Breast epithelium (tissue), 4 donors: ENCODE results near the gene TCF4. TPM values are rescaled to one million over a fixed set of nuclear protein-coding genes. Genes with fewer than 3 reads are reported as not detected.

Experiments used
- DNase-seq, 2 donors: peaks; one replicate each; pipeline ENCODE4 v3.0.0-alpha.2; 2019; ENCODE audit warnings: low spot score in 2 of 2
- H3K27ac ChIP-seq, 2 donors: fragments of 200-600 bp; sonication (generic) in 1 of 2; one replicate each; pipeline ENCODE4 v1.5.1; 2016 to 2019; ENCODE audit warnings: mild to moderate bottlenecking in 1 of 2
- H3K27me3 ChIP-seq, 2 donors: fragments of 200-600 bp; sonication (generic) in 1 of 2; one replicate each; pipeline versions ENCODE4 v1.5.1 to v1.6.0; 2017 to 2019; ENCODE audit warnings: control low read depth in 1 of 2, mild to moderate bottlenecking in 1 of 2
- H3K36me3 ChIP-seq: fragments of 200-600 bp; one replicate; pipeline ENCODE4 v1.5.1; 2019
- H3K4me1 ChIP-seq, 2 donors: fragments of 200-600 bp; sonication (generic); one replicate each; pipeline ENCODE4 v1.5.1; 2016 to 2019; ENCODE audit warnings: control low read depth in 1 of 2
- H3K4me3 ChIP-seq, 3 donors: fragments of 200-600 bp; sonication (generic); 1 replicate in 2 of 3; 2 replicates in 1 of 3; pipeline ENCODE4 v1.5.1; 2016 to 2019; ENCODE audit warnings: mild to moderate bottlenecking in 3 of 3, moderate library complexity in 2 of 3
- H3K9me3 ChIP-seq, 2 donors: fragments of 200-600 bp; sonication (generic) in 1 of 2; one replicate each; pipeline ENCODE4 v1.5.1; 2016 to 2019; ENCODE audit warnings: control low read depth in 1 of 2
- POLR2A ChIP-seq: fragments of 450-650 bp; IDR thresholded peaks from one replicate; pipeline ENCODE4 v1.6.1; 2016; ENCODE audit warnings: antibody characterized with exemption, mild to moderate bottlenecking, moderate library complexity
- POLR2AphosphoS5 ChIP-seq, 3 donors: sonication (generic); formaldehyde crosslinking; IDR thresholded peaks; one replicate each; pipeline ENCODE4 v1.6.1; 2017; ENCODE audit warnings: antibody characterized with exemption in 3 of 3
- intact Hi-C: fragments of 100-400 bp; cut with DNase I; formaldehyde crosslinking; loops from one replicate; pipeline ENCODE4 v1.15.1; 2023; ENCODE audit warnings: low total_unique reads
- total RNA-seq, 3 donors: library from RNA; depleted of rRNA; stranded (reverse); fragments of >200 nt; gene quantifications; one replicate each; pipeline ENCODE4 v1.1.0, GENCODE V29; 2016
- TF ChIP-seq, protein P1 (sequence below), 3 donors: fragments of 450-650 bp; IDR thresholded peaks; one replicate each; pipeline ENCODE4 v1.5.1; 2016 to 2017; ENCODE audit warnings: antibody characterized with exemption in 3 of 3, mild to moderate bottlenecking in 3 of 3, moderate library complexity in 3 of 3

TCF4 gene
- total RNA-seq, 3 donors from 2014 or later = 79.6 to 133 (median 114) TPM

DNA sequence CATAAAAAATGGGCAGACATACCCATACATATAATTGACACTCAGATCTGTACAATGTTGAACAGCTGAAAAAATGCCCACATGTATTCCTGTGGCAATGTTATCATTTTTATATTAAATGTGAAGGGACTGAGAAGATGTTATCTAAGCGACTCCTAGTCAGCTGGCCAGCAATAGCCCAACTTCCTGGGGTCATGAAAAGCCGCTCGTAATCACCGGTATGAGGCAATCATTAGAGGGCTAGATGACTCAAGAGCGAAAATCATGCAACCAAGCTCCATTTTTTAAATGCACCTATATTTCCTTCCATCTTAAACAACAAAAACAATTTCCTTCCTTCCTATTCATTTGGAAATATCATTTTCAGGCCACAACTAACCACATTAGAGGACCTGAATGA, 354.1 kb downstream of the TCF4 start:
- Histone ChIP-seq H3K4me3 (no peak overlapping the region), H3K27me3 (no peaks in the 10 kb centered on the region), H3K9me3 (no peaks in the 10 kb centered on the region), H3K36me3 (no peaks in the 10 kb centered on the region), H3K27ac (no peak overlapping the region), H3K4me1 (no peaks in the 10 kb centered on the region)
- DNase-seq = no peak
- intact Hi-C loops = no loop called here
- TF ChIP-seq, protein P1, sequence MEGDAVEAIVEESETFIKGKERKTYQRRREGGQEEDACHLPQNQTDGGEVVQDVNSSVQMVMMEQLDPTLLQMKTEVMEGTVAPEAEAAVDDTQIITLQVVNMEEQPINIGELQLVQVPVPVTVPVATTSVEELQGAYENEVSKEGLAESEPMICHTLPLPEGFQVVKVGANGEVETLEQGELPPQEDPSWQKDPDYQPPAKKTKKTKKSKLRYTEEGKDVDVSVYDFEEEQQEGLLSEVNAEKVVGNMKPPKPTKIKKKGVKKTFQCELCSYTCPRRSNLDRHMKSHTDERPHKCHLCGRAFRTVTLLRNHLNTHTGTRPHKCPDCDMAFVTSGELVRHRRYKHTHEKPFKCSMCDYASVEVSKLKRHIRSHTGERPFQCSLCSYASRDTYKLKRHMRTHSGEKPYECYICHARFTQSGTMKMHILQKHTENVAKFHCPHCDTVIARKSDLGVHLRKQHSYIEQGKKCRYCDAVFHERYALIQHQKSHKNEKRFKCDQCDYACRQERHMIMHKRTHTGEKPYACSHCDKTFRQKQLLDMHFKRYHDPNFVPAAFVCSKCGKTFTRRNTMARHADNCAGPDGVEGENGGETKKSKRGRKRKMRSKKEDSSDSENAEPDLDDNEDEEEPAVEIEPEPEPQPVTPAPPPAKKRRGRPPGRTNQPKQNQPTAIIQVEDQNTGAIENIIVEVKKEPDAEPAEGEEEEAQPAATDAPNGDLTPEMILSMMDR (IDR thresholded peaks at IDR 0.05) = no peak
- TF ChIP-seq POLR2A = no peak
- no peak for TF ChIP-seq POLR2AphosphoS5 (IDR thresholded peaks at IDR 0.05)

DNA sequence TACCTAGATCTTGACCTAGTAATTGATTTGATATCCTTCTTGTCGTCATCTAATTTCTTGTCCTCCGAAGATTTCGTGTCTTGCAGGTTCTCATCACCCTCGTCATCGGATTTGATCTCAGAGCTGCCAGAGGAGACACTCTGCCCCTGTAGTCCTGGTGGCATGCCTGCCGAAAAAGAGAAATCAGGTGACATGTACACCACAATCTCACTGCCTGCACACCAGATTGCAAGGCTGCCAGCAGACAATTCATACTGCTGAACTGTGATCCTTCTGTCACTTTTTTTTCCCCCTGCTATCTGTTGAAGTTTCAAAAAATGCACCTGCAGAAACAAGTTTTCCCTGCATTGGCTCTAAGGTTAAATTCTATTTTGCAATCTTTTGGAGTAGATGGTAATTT, 355.5 kb downstream of the TCF4 start:
- DNase-seq = no peak
- intact Hi-C loops = no loop called here

GRCh38 chr18:55229682-55230081, 358.3 kb downstream of the TCF4 start:
- no peak for DNase-seq
- Histone ChIP-seq H3K4me1 (no peaks in the 10 kb centered on the region), H3K27me3 (no peaks in the 10 kb centered on the region), H3K36me3 (no peaks in the 10 kb centered on the region), H3K9me3 (no peaks in the 10 kb centered on the region), H3K4me3 (no peak overlapping the region), H3K27ac (no peak overlapping the region)
- TF ChIP-seq, protein P1 (IDR thresholded peaks at IDR 0.05) = no peak
- TF ChIP-seq POLR2AphosphoS5 (IDR thresholded peaks at IDR 0.05) = no peak
- no peak for TF ChIP-seq POLR2A
- intact Hi-C loops = no loop called here

More for the DNA sequence above, 355.5 kb downstream of the TCF4 start:
- Histone ChIP-seq H3K27me3 (no peaks in the 10 kb centered on the region), H3K27ac (no peak overlapping the region), H3K4me3 (no peak overlapping the region), H3K4me1 (no peaks in the 10 kb centered on the region), H3K9me3 (no peaks in the 10 kb centered on the region), H3K36me3 (no peaks in the 10 kb centered on the region)
- TF ChIP-seq, protein P1 (IDR thresholded peaks at IDR 0.05) = no peak
- TF ChIP-seq POLR2A = no peak

DNA sequence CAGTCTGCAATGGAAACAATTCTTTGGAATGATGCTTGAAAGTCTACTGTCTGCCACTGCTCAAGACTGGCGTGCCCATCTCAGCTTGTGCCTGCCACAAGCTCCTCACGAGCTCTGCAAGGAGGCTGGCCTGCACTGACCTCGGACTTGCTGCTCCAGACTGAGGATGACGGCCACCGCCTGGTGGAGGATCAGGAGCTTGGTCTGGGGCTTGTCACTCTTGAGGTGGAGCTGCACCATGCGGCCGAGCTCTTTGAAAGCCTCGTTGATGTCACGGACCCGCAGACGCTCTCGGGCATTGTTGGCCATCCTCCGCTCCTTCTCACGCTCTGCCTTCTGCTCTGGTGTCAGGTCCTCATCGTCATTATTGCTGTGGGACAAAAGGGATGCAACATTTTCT, 359.3 kb downstream of the TCF4 start:
- Histone ChIP-seq H3K4me3 (no peak overlapping the region), H3K27ac (peak overlapping the region in 1 of 2 donors; percentile 46), H3K9me3 (no peaks in the 10 kb centered on the region), H3K4me1 (no peaks in the 10 kb centered on the region), H3K36me3 (no peaks in the 10 kb centered on the region), H3K27me3 (no peaks in the 10 kb centered on the region)
- intact Hi-C loops = no loop called here
- no peak for DNase-seq
- TF ChIP-seq, protein P1 (IDR thresholded peaks at IDR 0.05) = no peak
- TF ChIP-seq POLR2A = no peak
- TF ChIP-seq POLR2AphosphoS5 (IDR thresholded peaks at IDR 0.05) = no peak

- peak overlapping the region in 1 of 2 donors; percentile 46 for H3K27ac ChIP-seq
- TF ChIP-seq, protein P1 (IDR thresholded peaks at IDR 0.05) = no peak
- TF ChIP-seq POLR2A (no peak), POLR2AphosphoS5 (IDR thresholded peaks at IDR 0.05) (no peak)
- no peak overlapping the region for H3K4me3 ChIP-seq
- no peaks in the 10 kb centered on the region for H3K9me3 ChIP-seq
- DNase-seq = no peak
- H3K27me3 ChIP-seq = no peaks in the 10 kb centered on the region
- intact Hi-C loops = no loop called here
- H3K36me3 ChIP-seq = no peaks in the 10 kb centered on the region
- no peaks in the 10 kb centered on the region for H3K4me1 ChIP-seq
Observed at GRCh38 chr18:55228191-55228590, 359.8 kb downstream of the TCF4 start.
